HepG2 (cell line): ENCODE data around the gene ARHGAP26. TPM values are rescaled to one million over a fixed set of nuclear protein-coding genes. Genes with fewer than 3 reads are reported as not detected.

Experiments used
- CREM ChIP-seq, 2 experiments: sonication (generic) in 1 of 2; formaldehyde crosslinking in 1 of 2; IDR thresholded peaks; 2 replicates each; pipeline versions ENCODE4 v1.4.0 to v1.6.1; 2016 to 2020; ENCODE audit warnings: antibody characterized with exemption in 1 of 2, mild to moderate bottlenecking in 1 of 2, missing genetic modification reagents in 1 of 2
- FOXP1 ChIP-seq, 2 experiments: fragments of 450-650 bp in 1 of 2; IDR thresholded peaks; 2 replicates each; pipeline ENCODE4 v1.6.1; 2017 to 2018; ENCODE audit warnings: antibody characterized with exemption in 1 of 2
- HNF4A ChIP-seq: sonication (generic); formaldehyde crosslinking; IDR thresholded peaks from 2 replicates; pipeline ENCODE4 v1.4.0; 2020; ENCODE audit warnings: missing genetic modification reagents
- MAFF ChIP-seq: IDR thresholded peaks from 2 replicates; pipeline ENCODE4 v1.6.1; 2011; ENCODE audit warnings: low read depth, low read length, improper control_type of control experiment
- NCOA2 ChIP-seq: sonication (generic); formaldehyde crosslinking; IDR thresholded peaks from 2 replicates; pipeline ENCODE4 v1.8.0; 2022; ENCODE audit warnings: inconsistent platforms
- NR2F2 ChIP-seq: IDR thresholded peaks from 2 replicates; pipeline ENCODE4 v1.6.1; 2012; ENCODE audit warnings: low read depth, inconsistent platforms, borderline replicate concordance
- NR2F6 ChIP-seq, 2 experiments: IDR thresholded peaks; 2 replicates each; pipeline ENCODE4 v1.6.1; 2016; ENCODE audit warnings: antibody characterized with exemption in 1 of 2, mild to moderate bottlenecking in 1 of 2
- POGZ ChIP-seq: sonication (generic); formaldehyde crosslinking; IDR thresholded peaks from 2 replicates; pipeline ENCODE4 v1.4.0; 2020; ENCODE audit warnings: mild to moderate bottlenecking, missing genetic modification reagents
- RAD51 ChIP-seq: fragments of 450-650 bp; IDR thresholded peaks from 2 replicates; pipeline ENCODE4 v1.6.1; 2016; ENCODE audit warnings: borderline replicate concordance
- RFXAP ChIP-seq: sonication (generic); formaldehyde crosslinking; IDR thresholded peaks from 2 replicates; pipeline ENCODE4 v1.4.0; 2020; ENCODE audit warnings: missing genetic modification reagents, borderline replicate concordance
- RXRB ChIP-seq: IDR thresholded peaks from 2 replicates; pipeline ENCODE4 v1.6.1; 2016; ENCODE audit warnings: borderline replicate concordance, missing genetic modification reagents, missing compliant biosample characterization
- SMC3 ChIP-seq: IDR thresholded peaks from 2 replicates; pipeline ENCODE4 v1.6.1; 2011; ENCODE audit warnings: low read length, improper control_type of control experiment
- SMYD3 ChIP-seq: sonication (generic); formaldehyde crosslinking; IDR thresholded peaks from 2 replicates; pipeline ENCODE4 v1.8.1; 2023; ENCODE audit warnings: mild to moderate bottlenecking, missing genetic modification reagents
- SOX13 ChIP-seq, 3 experiments: fragments of 450-650 bp in 1 of 3; sonication (generic) in 1 of 3; formaldehyde crosslinking in 1 of 3; IDR thresholded peaks in 2 of 3; conservative IDR thresholded peaks in 1 of 3; 2 replicates each; pipeline versions ENCODE4 v1.5.0 to v1.6.1; 2016 to 2020; ENCODE audit warnings: antibody characterized with exemption in 1 of 3, mild to moderate bottlenecking in 1 of 3, missing compliant biosample characterization in 1 of 3, missing genetic modification reagents in 1 of 3, moderate library complexity in 1 of 3
- XRCC5 ChIP-seq: fragments of 200-400 bp; formaldehyde crosslinking; optimal IDR thresholded peaks from 2 replicates; pipeline ENCODE3; 2017; ENCODE audit warnings: mild to moderate bottlenecking, low read length
- ZBTB7B ChIP-seq: sonication (generic); formaldehyde crosslinking; IDR thresholded peaks from 2 replicates; pipeline ENCODE4 v1.4.0; 2020; ENCODE audit warnings: missing genetic modification reagents
- polyA plus RNA-seq, 8 experiments: library from polyadenylated mRNA; depleted of rRNA in 3 of 8; stranded (reverse) in 7 of 8; unstranded in 1 of 8; fragments of >200 nt; fragmentation: Illumina TruSeq in 4 of 8; extraction: Trizol in 4 of 8; gene quantifications; 2 replicates each; pipeline versions ENCODE4 v1.2.1 to v1.2.3, GENCODE V29; 2011 to 2016; ENCODE audit warnings: low read depth in 4 of 8, missing spikeins in 1 of 8, mixed read lengths in 1 of 8; ENCODE audit not compliant: insufficient read depth in 1 of 8
- total RNA-seq, 5 experiments: library from RNA; depleted of rRNA; stranded (reverse); fragments of >200 nt; fragmentation: Illumina TruSeq; extraction: Trizol; gene quantifications; 2 replicates each; pipeline ENCODE4 v1.2.3, GENCODE V29; 2016; ENCODE audit warnings: low read depth in 1 of 5
- TF ChIP-seq, protein P1 (sequence below): sonication (generic); formaldehyde crosslinking; IDR thresholded peaks from 2 replicates; pipeline ENCODE4 v1.4.0; 2020; ENCODE audit warnings: mild to moderate bottlenecking, missing genetic modification reagents
- TF ChIP-seq, protein P2 (sequence below): sonication (generic); formaldehyde crosslinking; IDR thresholded peaks from 2 replicates; pipeline ENCODE4 v1.8.1; 2023; ENCODE audit warnings: mild to moderate bottlenecking, inconsistent platforms, moderate library complexity, missing genetic modification reagents, borderline replicate concordance
- TF ChIP-seq, protein P3 (sequence below): sonication (generic); formaldehyde crosslinking; IDR thresholded peaks from 2 replicates; pipeline ENCODE4 v1.4.0; 2020; ENCODE audit warnings: missing genetic modification reagents

The ARHGAP26 gene
- total and polyA plus RNA-seq, 2 of the 13 experiments (the other 11 are each of a cell fraction or from before 2014, with no cell fraction given), result 9.6 to 18.2 TPM

DNA sequence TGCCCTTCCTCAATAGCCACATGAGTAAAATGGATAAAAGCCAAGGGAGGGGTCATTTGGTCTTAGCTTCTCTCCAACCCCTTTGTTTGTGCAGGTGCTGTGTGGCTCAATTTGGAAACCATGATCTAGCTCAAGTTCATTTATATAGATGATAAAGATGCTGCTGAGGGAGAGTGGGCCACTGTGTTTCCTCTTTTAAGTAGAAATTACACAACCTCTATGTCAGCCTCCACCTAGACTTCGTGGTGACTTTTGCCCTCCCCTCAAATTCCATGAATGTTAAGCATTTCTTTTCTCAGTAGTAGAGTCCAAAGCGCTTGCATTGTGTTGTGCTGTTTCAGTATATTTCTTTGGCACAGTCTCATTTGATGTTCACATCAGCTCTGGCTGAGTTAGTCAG lies 241.4 kb downstream of the ARHGAP26 start (continued):
- TF ChIP-seq, protein P1, sequence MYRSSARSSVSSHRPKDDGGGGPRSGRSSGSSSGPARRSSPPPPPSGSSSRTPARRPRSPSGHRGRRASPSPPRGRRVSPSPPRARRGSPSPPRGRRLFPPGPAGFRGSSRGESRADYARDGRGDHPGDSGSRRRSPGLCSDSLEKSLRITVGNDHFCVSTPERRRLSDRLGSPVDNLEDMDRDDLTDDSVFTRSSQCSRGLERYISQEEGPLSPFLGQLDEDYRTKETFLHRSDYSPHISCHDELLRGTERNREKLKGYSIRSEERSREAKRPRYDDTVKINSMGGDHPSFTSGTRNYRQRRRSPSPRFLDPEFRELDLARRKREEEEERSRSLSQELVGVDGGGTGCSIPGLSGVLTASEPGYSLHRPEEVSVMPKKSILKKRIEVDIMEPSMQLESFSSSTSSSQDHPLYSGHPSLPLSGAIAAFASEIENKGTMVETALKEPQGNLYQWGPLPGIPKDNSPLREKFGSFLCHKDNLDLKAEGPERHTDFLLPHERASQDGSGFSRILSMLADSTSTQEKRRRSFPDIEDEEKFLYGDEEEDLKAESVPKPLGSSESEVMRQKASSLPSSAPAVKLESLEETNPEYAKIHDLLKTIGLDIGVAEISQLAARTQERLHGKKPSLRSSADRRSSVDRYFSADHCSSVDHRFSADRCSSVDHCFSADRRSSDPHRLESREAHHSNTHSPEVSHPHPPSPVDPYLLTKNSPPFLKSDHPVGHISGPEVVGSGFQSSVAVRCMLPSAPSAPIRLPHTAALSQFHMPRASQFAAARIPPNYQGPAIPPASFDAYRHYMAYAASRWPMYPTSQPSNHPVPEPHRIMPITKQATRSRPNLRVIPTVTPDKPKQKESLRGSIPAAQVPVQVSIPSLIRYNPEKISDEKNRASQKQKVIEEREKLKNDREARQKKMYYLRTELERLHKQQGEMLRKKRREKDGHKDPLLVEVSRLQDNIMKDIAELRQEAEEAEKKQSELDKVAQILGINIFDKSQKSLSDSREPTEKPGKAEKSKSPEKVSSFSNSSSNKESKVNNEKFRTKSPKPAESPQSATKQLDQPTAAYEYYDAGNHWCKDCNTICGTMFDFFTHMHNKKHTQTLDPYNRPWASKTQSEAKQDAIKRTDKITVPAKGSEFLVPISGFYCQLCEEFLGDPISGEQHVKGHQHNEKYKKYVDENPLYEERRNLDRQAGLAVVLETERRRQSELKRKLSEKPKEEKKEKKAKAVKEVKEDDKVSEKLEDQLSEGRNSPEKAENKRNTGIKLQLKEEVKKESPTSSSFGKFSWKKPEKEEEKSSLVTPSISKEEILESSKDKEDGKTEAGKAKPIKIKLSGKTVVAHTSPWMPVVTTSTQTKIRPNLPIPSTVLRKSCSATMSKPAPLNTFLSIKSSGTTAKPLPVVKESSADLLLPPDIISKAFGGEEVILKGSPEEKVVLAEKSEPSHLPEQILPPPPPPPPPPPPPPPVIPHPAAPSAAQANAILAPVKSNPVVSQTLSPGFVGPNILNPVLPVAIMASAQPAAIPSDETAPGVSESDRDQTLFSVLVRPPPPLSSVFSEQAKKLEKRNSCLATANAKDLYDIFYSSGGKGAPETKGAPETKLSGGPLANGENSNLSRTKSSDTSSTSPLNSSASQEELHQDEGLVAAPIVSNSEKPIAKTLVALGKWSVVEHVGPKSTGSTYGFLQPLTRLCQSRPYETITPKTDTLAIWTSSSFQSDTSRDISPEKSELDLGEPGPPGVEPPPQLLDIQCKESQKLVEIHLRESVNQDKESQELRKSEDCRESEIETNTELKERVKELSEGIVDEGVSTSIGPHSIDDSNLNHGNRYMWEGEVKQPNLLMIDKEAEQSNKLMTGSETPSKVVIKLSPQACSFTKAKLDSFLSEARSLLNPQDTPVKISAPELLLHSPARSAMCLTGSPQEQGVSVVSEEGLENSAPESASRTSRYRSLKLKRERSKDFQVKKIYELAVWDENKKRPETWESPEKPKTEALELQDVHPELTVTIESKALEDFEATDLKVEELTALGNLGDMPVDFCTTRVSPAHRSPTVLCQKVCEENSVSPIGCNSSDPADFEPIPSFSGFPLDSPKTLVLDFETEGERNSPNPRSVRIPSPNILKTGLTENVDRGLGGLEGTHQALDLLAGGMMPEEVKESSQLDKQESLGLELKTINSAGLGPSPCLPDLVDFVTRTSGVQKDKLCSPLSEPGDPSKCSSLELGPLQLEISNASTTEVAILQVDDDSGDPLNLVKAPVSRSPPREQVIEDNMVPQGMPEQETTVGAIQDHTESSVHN (CRISPR knock-in tag), result no peak
- TF ChIP-seq RXRB (CRISPR knock-in tag) (peak; percentile 32; the same call in 1 of the 2 replicates), HNF4A (CRISPR knock-in tag) (peak; percentile 79), POGZ (CRISPR knock-in tag) (peak; percentile 28; the same call in 1 of the 2 replicates), NR2F2 (peak; percentile 20; the same call in 1 of the 2 replicates), ZBTB7B (CRISPR knock-in tag) (no peak), SOX13 (IDR thresholded peaks at IDR 0.05) (no peak), SOX13 (CRISPR knock-in tag; conservative IDR thresholded peaks at IDR 0.05 in 1 of 2, IDR thresholded peaks at IDR 0.05 in 1 of 2) (peak in 1 of 2 experiments; percentile 76; a peak in 2 of 4 replicates), SMC3 (no peak; the same call in 1 of the 2 replicates), NCOA2 (CRISPR knock-in tag) (peak; percentile 56), MAFF (no peak), RFXAP (CRISPR knock-in tag) (no peak), RAD51 (no peak), NR2F6 (IDR thresholded peaks at IDR 0.05) (peak; percentile 62), NR2F6 (CRISPR knock-in tag; IDR thresholded peaks at IDR 0.05) (peak; percentile 71), CREM (IDR thresholded peaks at IDR 0.05) (peak; percentile 39; the same call in 1 of the 2 replicates), CREM (CRISPR knock-in tag; IDR thresholded peaks at IDR 0.05) (no peak), FOXP1 (IDR thresholded peaks at IDR 0.05) (no peak), FOXP1 (CRISPR knock-in tag; IDR thresholded peaks at IDR 0.05) (0 out of 2 replicates have a peak, but pooled peaks have one; percentile 9), SMYD3 (CRISPR knock-in tag) (no peak), XRCC5 (no peak)
- TF ChIP-seq, protein P2, sequence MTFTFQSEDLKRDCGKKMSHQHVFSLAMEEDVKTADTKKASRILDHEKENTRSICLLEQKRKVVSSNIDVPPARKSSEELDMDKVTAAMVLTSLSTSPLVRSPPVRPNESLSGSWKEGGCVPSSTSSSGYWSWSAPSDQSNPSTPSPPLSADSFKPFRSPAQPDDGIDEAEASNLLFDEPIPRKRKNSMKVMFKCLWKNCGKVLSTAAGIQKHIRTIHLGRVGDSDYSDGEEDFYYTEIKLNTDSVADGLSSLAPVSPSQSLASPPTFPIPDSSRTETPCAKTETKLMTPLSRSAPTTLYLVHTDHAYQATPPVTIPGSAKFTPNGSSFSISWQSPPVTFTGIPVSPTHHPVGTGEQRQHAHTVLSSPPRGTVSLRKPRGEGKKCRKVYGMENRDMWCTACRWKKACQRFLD, result no peak
- TF ChIP-seq, protein P3, sequence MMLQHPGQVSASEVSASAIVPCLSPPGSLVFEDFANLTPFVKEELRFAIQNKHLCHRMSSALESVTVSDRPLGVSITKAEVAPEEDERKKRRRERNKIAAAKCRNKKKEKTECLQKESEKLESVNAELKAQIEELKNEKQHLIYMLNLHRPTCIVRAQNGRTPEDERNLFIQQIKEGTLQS, result no peak
